GM12878 (cell line): ENCODE results near the gene NPPB.

Experiments used
- BACH1 ChIP-seq: fragments of 450-650 bp; IDR thresholded peaks from 2 replicates; pipeline ENCODE4 v1.6.1; 2017; ENCODE audit warnings: mild to moderate bottlenecking, borderline replicate concordance
- CEBPB ChIP-seq, 2 experiments: fragments of 150-350 bp in 1 of 2; IDR thresholded peaks; 2 replicates each; pipeline ENCODE4 v1.6.1; 2012 to 2014; ENCODE audit warnings: low read depth in 2 of 2, low read length in 2 of 2, borderline replicate concordance in 1 of 2, inconsistent platforms in 1 of 2
- ETV6 ChIP-seq, 2 experiments: fragments of 450-650 bp in 1 of 2; IDR thresholded peaks in 1 of 2; conservative IDR thresholded peaks in 1 of 2; 2 replicates each; pipeline ENCODE4 v1.6.1; 2014; ENCODE audit warnings: antibody characterized with exemption in 1 of 2, borderline replicate concordance in 1 of 2, low read depth in 1 of 2, mild to moderate bottlenecking in 1 of 2, moderate library complexity in 1 of 2
- ZNF24 ChIP-seq: fragments of 450-650 bp; IDR thresholded peaks from 2 replicates; pipeline ENCODE4 v1.6.1; 2017; ENCODE audit warnings: antibody characterized with exemption, mild to moderate bottlenecking
- ZNF274 ChIP-seq: IDR thresholded peaks from one replicate; pipeline ENCODE4 v1.8.0; 2011; ENCODE audit not compliant: insufficient read length, insufficient read depth
- TF ChIP-seq, protein P1 (sequence below), 3 experiments: IDR thresholded peaks in 2 of 3; conservative IDR thresholded peaks in 1 of 3; 2 replicates each; pipeline ENCODE4 v1.5.1; 2011; ENCODE audit warnings: low read depth in 3 of 3, low read length in 3 of 3, mild to moderate bottlenecking in 3 of 3, control low read depth in 2 of 3, moderate library complexity in 2 of 3, inconsistent platforms in 1 of 3, mixed read lengths in 1 of 3; ENCODE audit not compliant: control insufficient read depth in 2 of 3, insufficient read depth in 1 of 3; ENCODE audit errors: extremely low read depth in 1 of 3
- TF ChIP-seq, protein P2 (sequence below): IDR thresholded peaks from 2 replicates; pipeline ENCODE4 v1.6.1; 2011; ENCODE audit warnings: borderline replicate concordance, low read depth, mild to moderate bottlenecking, moderate library complexity, mixed read lengths, low read length; ENCODE audit not compliant: insufficient read depth; ENCODE audit errors: extremely low read length

GRCh38 chr1:11874258-11874562 lies 15.5 kb upstream of the NPPB start:
- TF ChIP-seq ZNF274 (no peak), ETV6 (conservative IDR thresholded peaks at IDR 0.05 in 1 of 2, IDR thresholded peaks at IDR 0.05 in 1 of 2; ENCODE audit: borderline replicate concordance in 1 of 2, low read depth in 1 of 2) (no peak), BACH1 (no peak), ZNF24 (no peak), CEBPB (IDR thresholded peaks at IDR 0.05; ENCODE audit: borderline replicate concordance in 1 of 2, low read depth in 2 of 2, low read length in 2 of 2) (no peak)
- TF ChIP-seq, protein P1, sequence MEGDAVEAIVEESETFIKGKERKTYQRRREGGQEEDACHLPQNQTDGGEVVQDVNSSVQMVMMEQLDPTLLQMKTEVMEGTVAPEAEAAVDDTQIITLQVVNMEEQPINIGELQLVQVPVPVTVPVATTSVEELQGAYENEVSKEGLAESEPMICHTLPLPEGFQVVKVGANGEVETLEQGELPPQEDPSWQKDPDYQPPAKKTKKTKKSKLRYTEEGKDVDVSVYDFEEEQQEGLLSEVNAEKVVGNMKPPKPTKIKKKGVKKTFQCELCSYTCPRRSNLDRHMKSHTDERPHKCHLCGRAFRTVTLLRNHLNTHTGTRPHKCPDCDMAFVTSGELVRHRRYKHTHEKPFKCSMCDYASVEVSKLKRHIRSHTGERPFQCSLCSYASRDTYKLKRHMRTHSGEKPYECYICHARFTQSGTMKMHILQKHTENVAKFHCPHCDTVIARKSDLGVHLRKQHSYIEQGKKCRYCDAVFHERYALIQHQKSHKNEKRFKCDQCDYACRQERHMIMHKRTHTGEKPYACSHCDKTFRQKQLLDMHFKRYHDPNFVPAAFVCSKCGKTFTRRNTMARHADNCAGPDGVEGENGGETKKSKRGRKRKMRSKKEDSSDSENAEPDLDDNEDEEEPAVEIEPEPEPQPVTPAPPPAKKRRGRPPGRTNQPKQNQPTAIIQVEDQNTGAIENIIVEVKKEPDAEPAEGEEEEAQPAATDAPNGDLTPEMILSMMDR (IDR thresholded peaks at IDR 0.05 in 2 of 3, conservative IDR thresholded peaks at IDR 0.05 in 1 of 3; ENCODE audit: control insufficient read depth in 2 of 3, extremely low read depth in 1 of 3, insufficient read depth in 1 of 3, low read depth in 3 of 3, low read length in 3 of 3), result no peak
- TF ChIP-seq, protein P2, sequence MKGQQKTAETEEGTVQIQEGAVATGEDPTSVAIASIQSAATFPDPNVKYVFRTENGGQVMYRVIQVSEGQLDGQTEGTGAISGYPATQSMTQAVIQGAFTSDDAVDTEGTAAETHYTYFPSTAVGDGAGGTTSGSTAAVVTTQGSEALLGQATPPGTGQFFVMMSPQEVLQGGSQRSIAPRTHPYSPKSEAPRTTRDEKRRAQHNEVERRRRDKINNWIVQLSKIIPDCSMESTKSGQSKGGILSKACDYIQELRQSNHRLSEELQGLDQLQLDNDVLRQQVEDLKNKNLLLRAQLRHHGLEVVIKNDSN, result no peak
